Fibroblast of pulmonary artery (primary cell): Measurements from ENCODE around the gene MINAR2.

ENCODE experiments used
- DNase-seq: peaks from one replicate; pipeline ENCODE4 v3.0.0-alpha.2; 2010; ENCODE audit warnings: low read depth
- H3K4me3 ChIP-seq: replicated peaks from 2 replicates; pipeline ENCODE4 v1.5.1; 2011; ENCODE audit warnings: low read depth, mild to moderate bottlenecking, control low read depth, low read length, moderate library complexity
- CTCF ChIP-seq: IDR thresholded peaks from 2 replicates; pipeline ENCODE4 v1.5.1; 2011; ENCODE audit warnings: mild to moderate bottlenecking, control low read depth, low read length, inconsistent platforms; ENCODE audit errors: missing control alignments

The MINAR2 gene

GRCh38 chr5:129807162-129807814 lies 59.4 kb downstream of the MINAR2 start:
- no peak overlapping the region for H3K4me3 ChIP-seq
- no peak for DNase-seq
- TF ChIP-seq CTCF: no peak
